GM15510 (cell line): Measurements from ENCODE around the gene USP49.
A peak's percentile ranks its signal among the peaks of the same experiment; 100 is the strongest.

Source experiments
- POLR2A ChIP-seq: IDR thresholded peaks from 3 replicates; pipeline ENCODE4 v1.6.1; 2011; ENCODE audit warnings: borderline replicate concordance; ENCODE audit not compliant: insufficient read length; ENCODE audit errors: extremely low read depth

Gene USP49

GRCh38 chr6:41935685-41936072 is 40.5 kb upstream of the USP49 start:
- TF ChIP-seq POLR2A: no peak

DNA sequence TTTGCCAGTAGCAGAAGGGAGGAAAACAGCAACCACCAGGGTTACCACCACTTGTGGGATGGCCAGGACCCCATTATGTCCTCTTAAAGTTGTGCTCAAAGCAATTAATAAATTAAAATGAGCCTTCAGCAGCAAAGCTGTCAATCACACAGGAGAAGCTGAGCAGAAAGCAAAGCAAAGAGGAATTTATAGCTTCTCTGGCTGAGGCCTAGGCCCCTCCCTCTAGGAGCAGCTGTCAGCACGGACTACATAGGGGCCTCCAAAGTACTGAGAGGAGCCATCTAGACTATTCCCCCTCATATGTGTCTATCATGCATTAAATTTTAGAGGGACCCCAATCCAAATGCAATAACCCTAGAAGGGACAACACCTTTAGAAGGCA is 40.0 kb upstream of the USP49 start:
- TF ChIP-seq POLR2A: no peak

GRCh38 chr6:41934278-41935192 is 39.4 kb upstream of the USP49 start:
- no peak for TF ChIP-seq POLR2A

GRCh38 chr6:41932378-41932777 is 37.2 kb upstream of the USP49 start:
- no peak for TF ChIP-seq POLR2A

GRCh38 chr6:41931792-41932191 is 36.6 kb upstream of the USP49 start:
- no peak for TF ChIP-seq POLR2A

DNA sequence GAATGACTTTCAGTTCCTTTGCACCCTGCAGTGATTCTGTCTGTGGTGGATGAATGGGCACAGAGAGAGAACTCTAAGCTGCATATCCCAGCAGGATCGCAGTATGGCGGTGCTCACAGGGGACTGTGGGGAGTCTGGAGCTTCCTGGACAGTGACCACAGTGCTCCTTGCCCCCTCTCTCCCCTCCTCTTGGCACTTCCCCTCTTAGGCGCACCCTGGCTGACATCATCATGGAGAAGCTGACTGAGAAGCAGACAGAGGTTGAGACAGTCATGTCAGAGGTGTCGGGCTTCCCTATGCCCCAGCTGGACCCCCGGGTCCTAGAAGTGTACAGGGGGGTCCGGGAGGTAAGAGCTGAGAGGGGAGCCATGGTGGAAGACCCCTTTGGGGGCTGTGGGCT is 34.7 kb upstream of the USP49 start:
- TF ChIP-seq POLR2A: no peak

DNA sequence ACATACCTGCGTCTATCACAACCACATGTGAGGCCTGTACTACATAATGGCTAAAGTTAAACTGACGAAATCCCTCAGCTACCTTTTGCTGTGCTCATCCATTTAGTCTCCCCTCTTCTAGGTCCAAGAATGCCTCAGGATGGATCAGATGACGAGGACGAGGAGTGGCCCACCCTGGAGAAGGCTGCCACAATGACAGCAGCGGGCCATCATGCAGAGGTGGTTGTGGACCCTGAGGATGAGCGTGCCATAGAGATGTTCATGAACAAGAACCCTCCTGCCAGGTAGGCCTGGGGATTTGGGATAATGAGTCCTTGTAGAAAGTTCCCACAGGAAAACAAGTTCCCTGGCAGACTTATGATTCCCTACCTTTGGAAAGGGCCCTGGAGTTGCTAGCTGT is 32.1 kb upstream of the USP49 start:
- no peak for TF ChIP-seq POLR2A

DNA sequence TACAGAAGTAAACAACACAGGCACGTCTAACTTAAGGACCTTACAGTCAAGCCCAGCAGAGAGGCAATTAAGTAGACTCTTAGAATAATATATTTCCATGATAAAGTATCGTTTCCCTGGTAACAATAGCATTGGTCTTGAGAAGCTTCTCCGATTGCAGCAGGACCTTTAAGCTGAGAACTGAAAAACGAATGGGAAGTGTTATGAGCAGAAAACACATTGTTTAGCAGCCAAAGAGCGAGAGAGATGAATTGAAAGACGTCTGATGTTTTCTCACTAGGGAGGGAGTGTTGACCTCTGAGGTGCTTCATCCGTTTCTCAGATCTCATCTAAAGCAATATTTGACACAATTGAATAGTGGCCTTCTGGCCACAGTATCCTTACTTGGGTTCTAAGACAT is 27.0 kb upstream of the USP49 start:
- TF ChIP-seq POLR2A: no peak

DNA sequence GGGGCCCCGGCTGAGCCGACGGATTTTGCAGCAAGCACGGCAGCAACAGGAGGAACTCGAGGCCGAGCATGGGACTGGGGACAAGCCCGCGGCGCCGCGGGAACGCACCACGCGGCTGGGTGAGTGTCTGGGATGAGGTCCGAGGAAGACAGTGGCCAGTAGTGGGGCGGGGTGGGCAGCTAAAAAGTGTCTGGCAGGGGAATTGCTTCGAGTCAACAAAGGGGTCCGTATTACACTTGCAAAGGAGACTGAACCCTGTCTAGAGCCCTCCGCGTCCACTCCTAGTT is 26.5 kb upstream of the USP49 start:
- no peak for TF ChIP-seq POLR2A

DNA sequence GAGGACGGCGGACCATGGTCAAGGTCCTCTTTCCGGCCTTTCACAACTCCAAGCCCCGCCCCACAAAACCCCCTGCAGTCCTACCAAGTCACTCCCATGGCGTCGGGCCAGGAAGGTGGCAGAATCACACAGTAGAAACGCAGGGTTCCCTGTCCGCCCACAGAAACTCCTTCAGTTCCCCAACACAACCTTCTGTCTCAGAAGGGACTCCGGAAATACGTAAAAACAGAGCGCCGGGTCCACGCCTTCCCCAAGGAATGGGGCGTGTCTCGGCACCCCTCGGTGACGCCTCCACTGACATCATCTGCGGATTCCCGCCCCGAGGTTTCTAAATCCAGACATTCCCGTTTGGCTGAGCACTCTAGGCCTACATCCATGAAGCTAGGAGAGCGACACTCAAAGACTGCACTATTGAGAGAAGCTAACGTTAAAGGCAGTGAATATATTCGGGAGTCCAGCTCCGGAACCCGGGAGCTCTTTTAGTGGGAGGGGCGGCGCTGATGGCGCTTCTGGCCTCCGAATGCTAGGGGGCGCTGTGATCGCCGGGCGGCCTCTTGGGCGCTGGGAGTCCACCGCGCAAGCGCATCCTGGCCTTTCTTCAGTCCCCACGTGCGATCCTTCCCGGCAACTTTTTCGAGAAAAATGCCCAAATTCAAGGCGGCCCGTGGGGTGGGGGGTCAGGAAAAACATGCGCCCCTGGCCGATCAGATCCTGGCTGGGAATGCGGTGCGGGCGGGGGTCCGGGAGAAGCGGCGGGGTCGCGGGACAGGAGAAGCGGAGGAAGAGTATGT is 25.9 kb upstream of the USP49 start, which contains the start of the genes BYSL and MED20:
TSS of gene BYSL (plus strand) at position 579 of the 791 bp plus-strand sequence. CDS start at position 643, 64 bp downstream.
TSS of gene MED20 (minus strand) at position 219 of the 791 bp plus-strand sequence. CDS start at position 98, 121 bp downstream.
- peak; percentile 54 for TF ChIP-seq POLR2A

DNA sequence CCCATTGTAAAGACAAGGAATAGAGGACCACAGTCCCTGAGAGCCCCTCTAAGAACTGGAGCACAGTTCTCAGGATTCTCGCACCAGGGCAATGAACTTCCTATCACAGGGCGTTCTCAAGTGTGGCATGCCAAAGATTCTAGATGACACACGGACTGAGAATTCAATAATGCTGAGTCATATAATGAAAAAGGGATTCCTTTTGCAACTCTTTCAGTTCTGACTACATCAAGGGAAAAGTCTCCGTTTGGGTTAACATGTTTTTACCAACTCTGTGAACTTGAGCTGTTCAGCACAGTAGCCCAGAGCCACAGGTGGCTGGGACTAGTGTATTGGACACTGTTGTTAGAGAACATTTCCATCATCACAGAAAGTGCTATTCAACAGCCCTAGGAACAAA is 22.4 kb upstream of the USP49 start:
- TF ChIP-seq POLR2A: no peak

DNA sequence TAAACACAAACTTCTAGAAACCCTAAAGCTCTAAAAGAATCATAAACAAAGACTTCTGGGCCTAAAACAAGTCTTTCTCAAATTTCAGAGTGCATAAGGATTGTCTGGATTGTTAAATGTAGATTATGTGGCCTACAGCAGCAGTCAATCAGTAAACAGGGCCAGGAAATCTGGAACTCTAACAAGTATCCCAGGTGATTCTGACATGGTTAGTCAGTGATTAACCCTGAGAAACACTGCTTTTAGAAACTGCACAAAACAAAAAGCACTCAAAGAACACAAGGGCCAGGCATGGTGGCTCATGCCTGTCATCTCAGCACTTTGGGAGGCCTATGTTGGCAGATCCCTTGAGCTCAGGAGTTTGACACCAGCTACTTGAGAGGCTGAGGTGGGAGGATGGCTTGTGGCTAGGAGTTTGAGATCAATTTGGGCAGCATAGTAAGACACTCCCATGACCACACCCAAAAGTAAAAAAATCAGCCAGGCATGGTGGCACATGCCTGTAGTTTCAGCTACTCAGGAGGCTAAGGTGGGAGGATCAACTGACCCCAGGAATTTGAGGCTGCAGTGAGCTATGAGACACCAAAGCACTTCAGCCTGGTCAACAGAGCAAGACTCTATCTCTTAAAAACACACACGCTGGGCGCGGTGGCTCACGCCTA is 19.8 kb upstream of the USP49 start:
- no peak for TF ChIP-seq POLR2A

DNA sequence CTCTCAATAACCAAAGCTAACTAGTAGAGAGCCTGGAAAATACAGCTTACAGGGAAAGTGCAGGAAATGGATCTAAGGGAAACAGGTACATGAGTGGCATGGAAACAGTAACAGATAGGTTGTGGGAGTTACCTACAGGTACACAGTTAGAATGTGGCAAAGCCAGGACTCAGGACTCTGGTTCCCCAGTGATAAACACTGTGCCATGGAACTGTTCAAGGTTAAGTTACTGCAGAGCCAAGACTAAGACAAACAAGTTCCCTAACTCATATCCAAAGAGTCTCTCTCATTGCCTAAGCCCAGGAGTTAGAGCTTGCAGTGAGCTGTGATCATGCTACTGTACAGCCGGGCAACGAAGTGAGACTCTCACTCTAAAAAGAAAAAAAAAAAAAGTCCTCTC is 19.2 kb upstream of the USP49 start:
- no peak for TF ChIP-seq POLR2A

GRCh38 chr6:41909727-41910126 is 14.6 kb upstream of the USP49 start:
- no peak for TF ChIP-seq POLR2A

GRCh38 chr6:41901882-41902519 is 6.8 kb upstream of the USP49 start:
- TF ChIP-seq POLR2A: no peak

- TF ChIP-seq POLR2A: no peak
Observed at GRCh38 chr6:41900861-41901260, 5.7 kb upstream of the USP49 start.

- TF ChIP-seq POLR2A: no peak
Observed at GRCh38 chr6:41896281-41896680, 1.1 kb upstream of the USP49 start.
